Measurements from ENCODE around the gene DUT.

The DUT gene

DNA sequence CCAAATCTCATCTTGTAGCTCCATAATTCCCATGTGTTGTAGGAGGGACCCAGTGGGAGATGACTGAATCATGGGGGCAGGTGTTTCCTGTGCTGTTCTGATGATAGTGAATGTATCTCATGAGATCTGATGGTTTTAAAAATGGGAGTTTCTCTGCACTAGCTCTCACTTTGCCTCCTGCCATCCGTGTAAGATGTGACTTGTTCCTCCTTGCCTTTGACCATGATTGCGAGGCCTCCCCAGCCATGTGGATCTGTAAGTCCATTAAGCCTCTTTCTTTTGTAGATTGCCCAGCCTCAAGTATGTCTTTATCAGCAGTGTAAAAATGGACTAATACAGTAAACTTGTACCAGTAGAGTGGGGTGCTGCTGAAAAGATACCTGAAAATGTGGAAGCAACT, 44.5 kb downstream of the DUT start:
- Histone ChIP-seq H3K4me1 (ENCODE audit: insufficient read depth, low read length, poor library complexity, severe bottlenecking) (no peaks in the 10 kb centered on the region), H3K9me3 (ENCODE audit: insufficient read depth, low read depth, low read length) (no peaks in the 10 kb centered on the region; the same call in 1 of the 2 replicates), H3K4me2 (ENCODE audit: low read depth, low read length, poor library complexity, severe bottlenecking) (no peak overlapping the region), H3F3A (ENCODE audit: low read depth) (no peaks in the 10 kb centered on the region), H4K20me1 (ENCODE audit: insufficient read depth, low read length, poor library complexity, severe bottlenecking) (no peaks in the 10 kb centered on the region), H3K9ac (ENCODE audit: low read depth, low read length, poor library complexity, severe bottlenecking) (no peak overlapping the region), H3K27me3 (ENCODE audit: insufficient read depth, low read length, poor library complexity, severe bottlenecking) (peaks cover 9% of the 10 kb centered on the region), H3K36me3 (ENCODE audit: insufficient read depth, low read length) (no peaks in the 10 kb centered on the region), H3K9me2 (replicated peaks; ENCODE audit: low read depth, low read length) (no peaks in the 10 kb centered on the region), H2AFZ (ENCODE audit: low read length) (no peak overlapping the region), H3K4me3 (ENCODE audit: low read length, poor library complexity, severe bottlenecking) (no peak overlapping the region), H3K79me2 (ENCODE audit: insufficient read depth, low read length) (no peaks in the 10 kb centered on the region)
- TF ChIP-seq CTCF (conservative IDR thresholded peaks at IDR 0.05; ENCODE audit: low read length), result no peak
- TF ChIP-seq EZH2phosphoT487 (IDR thresholded peaks at IDR 0.05; ENCODE audit: borderline replicate concordance), result no peak

DNA sequence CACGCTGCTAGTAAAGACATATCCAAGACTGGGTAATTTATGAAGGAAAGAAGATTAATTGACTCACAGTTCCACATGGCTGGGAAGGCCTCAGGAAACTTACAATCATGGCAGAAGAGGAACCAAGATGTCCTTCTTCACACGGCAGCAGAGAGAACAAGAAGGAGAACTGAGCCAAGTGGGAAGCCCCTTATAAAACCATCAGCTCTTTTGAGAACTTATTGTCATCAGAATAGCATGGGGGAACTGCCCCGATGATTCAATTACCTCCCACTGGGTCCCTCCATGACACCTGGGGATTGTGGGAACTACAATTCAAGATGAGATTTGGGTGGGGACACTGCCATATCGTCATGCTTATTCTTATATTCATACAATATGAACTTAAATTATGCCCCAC, 49.0 kb downstream of the DUT start:
- Histone ChIP-seq H2AFZ (ENCODE audit: low read length) (no peak overlapping the region), H4K20me1 (ENCODE audit: insufficient read depth, low read length, poor library complexity, severe bottlenecking) (no peaks in the 10 kb centered on the region), H3K79me2 (ENCODE audit: insufficient read depth, low read length) (no peaks in the 10 kb centered on the region), H3K36me3 (ENCODE audit: insufficient read depth, low read length) (no peaks in the 10 kb centered on the region), H3K9me3 (ENCODE audit: insufficient read depth, low read depth, low read length) (no peaks in the 10 kb centered on the region; the same call in 1 of the 2 replicates), H3K4me3 (ENCODE audit: low read length, poor library complexity, severe bottlenecking) (no peak overlapping the region), H3K27me3 (ENCODE audit: insufficient read depth, low read length, poor library complexity, severe bottlenecking) (no peaks in the 10 kb centered on the region), H3F3A (ENCODE audit: low read depth) (no peaks in the 10 kb centered on the region), H3K4me2 (ENCODE audit: low read depth, low read length, poor library complexity, severe bottlenecking) (no peak overlapping the region), H3K4me1 (ENCODE audit: insufficient read depth, low read length, poor library complexity, severe bottlenecking) (peaks cover 5% of the 10 kb centered on the region), H3K9me2 (replicated peaks; ENCODE audit: low read depth, low read length) (no peaks in the 10 kb centered on the region), H3K9ac (ENCODE audit: low read depth, low read length, poor library complexity, severe bottlenecking) (no peak overlapping the region)
- TF ChIP-seq EZH2phosphoT487 (IDR thresholded peaks at IDR 0.05; ENCODE audit: borderline replicate concordance) (no peak), CTCF (conservative IDR thresholded peaks at IDR 0.05; ENCODE audit: low read length) (no peak)

- H3F3A ChIP-seq (ENCODE audit: low read depth), result no peaks in the 10 kb centered on the region
- no peak for TF ChIP-seq EZH2phosphoT487 (IDR thresholded peaks at IDR 0.05; ENCODE audit: borderline replicate concordance)
- TF ChIP-seq CTCF (conservative IDR thresholded peaks at IDR 0.05; ENCODE audit: low read length), result no peak
- no peak overlapping the region for H3K4me2 ChIP-seq (ENCODE audit: low read depth, low read length, poor library complexity, severe bottlenecking)
- H3K27me3 ChIP-seq (ENCODE audit: insufficient read depth, low read length, poor library complexity, severe bottlenecking), result no peaks in the 10 kb centered on the region
- no peaks in the 10 kb centered on the region for H3K79me2 ChIP-seq (ENCODE audit: insufficient read depth, low read length)
- no peaks in the 10 kb centered on the region for H3K36me3 ChIP-seq (ENCODE audit: insufficient read depth, low read length)
- no peak overlapping the region for H3K4me3 ChIP-seq (ENCODE audit: low read length, poor library complexity, severe bottlenecking)
- peaks cover 5% of the 10 kb centered on the region for H3K4me1 ChIP-seq (ENCODE audit: insufficient read depth, low read length, poor library complexity, severe bottlenecking)
- no peak overlapping the region for H2AFZ ChIP-seq (ENCODE audit: low read length)
- H3K9ac ChIP-seq (ENCODE audit: low read depth, low read length, poor library complexity, severe bottlenecking), result no peak overlapping the region
- no peaks in the 10 kb centered on the region; the same call in 1 of the 2 replicates for H3K9me3 ChIP-seq (ENCODE audit: insufficient read depth, low read depth, low read length)
- H3K9me2 ChIP-seq (replicated peaks; ENCODE audit: low read depth, low read length), result no peaks in the 10 kb centered on the region
- no peaks in the 10 kb centered on the region for H4K20me1 ChIP-seq (ENCODE audit: insufficient read depth, low read length, poor library complexity, severe bottlenecking)
Measured at GRCh38 chr15:48381861-48382260, 50.6 kb downstream of the DUT start.

All from Loucy (cell line).